Liver (tissue), 9 donors: ENCODE measurements around the gene ITLN2. TPM values are rescaled to one million over a fixed set of nuclear protein-coding genes. Genes with fewer than 3 reads are reported as not detected.
"Not testable (repeated sequence)": the region's sequence is repeated elsewhere in the genome, so short reads cannot be mapped to it uniquely, and the experiment has no call there.

Experiments
- DNase-seq: peaks from one replicate; pipeline ENCODE4 v3.0.0-alpha.2; 2017; ENCODE audit warnings: low spot score
- H3K27ac ChIP-seq, 2 donors: one replicate each; pipeline ENCODE4 v1.7.0; 2013; ENCODE audit warnings: inconsistent platforms in 2 of 2, low read length in 2 of 2, control low read depth in 1 of 2, low read depth in 1 of 2, mild to moderate bottlenecking in 1 of 2
- H3K27me3 ChIP-seq, 4 donors: one replicate each; pipeline versions ENCODE4 v1.6.1 to v1.7.0; 2013; ENCODE audit warnings: low read length in 3 of 4, inconsistent platforms in 1 of 4, mild to moderate bottlenecking in 1 of 4, moderate library complexity in 1 of 4; ENCODE audit not compliant: control insufficient read depth in 4 of 4, insufficient read depth in 4 of 4
- H3K36me3 ChIP-seq, 4 donors: one replicate each; pipeline versions ENCODE4 v1.6.1 to v1.7.0; 2013; ENCODE audit warnings: low read length in 3 of 4, mild to moderate bottlenecking in 3 of 4, low read depth in 1 of 4, moderate library complexity in 1 of 4; ENCODE audit not compliant: control insufficient read depth in 4 of 4, insufficient read depth in 3 of 4
- H3K4me1 ChIP-seq, 4 donors: one replicate each; pipeline versions ENCODE4 v1.6.1 to v1.7.0; 2013; ENCODE audit warnings: low read length in 3 of 4, mild to moderate bottlenecking in 3 of 4, moderate library complexity in 1 of 4; ENCODE audit not compliant: control insufficient read depth in 4 of 4, insufficient read depth in 4 of 4
- H3K4me3 ChIP-seq, 3 donors: one replicate each; pipeline versions ENCODE4 v1.6.1 to v1.7.0; 2013; ENCODE audit warnings: low read length in 3 of 3, control low read depth in 1 of 3, low read depth in 1 of 3, mild to moderate bottlenecking in 1 of 3
- H3K9ac ChIP-seq, 2 donors: one replicate each; pipeline ENCODE4 v1.7.0; 2013; ENCODE audit warnings: low read length in 2 of 2, mild to moderate bottlenecking in 2 of 2, moderate library complexity in 2 of 2, control low read depth in 1 of 2, low read depth in 1 of 2
- H3K9me3 ChIP-seq, 4 donors: one replicate each; pipeline versions ENCODE4 v1.6.1 to v1.7.0; 2013; ENCODE audit warnings: low read length in 3 of 4; ENCODE audit not compliant: control insufficient read depth in 4 of 4
- ATF3 ChIP-seq: IDR thresholded peaks from 2 replicates; pipeline ENCODE4 v1.6.1; 2016; ENCODE audit warnings: antibody characterized with exemption
- CTCF ChIP-seq: fragments of 150-350 bp; IDR thresholded peaks from 2 replicates; pipeline ENCODE4 v1.5.1; 2017; ENCODE audit warnings: improper control_type of control experiment, low read depth, low read length; ENCODE audit not compliant: missing input control
- EGR1 ChIP-seq, 2 donors: IDR thresholded peaks; 2 replicates each; pipeline ENCODE4 v1.6.1; 2016 to 2018; ENCODE audit warnings: antibody characterized with exemption in 2 of 2, low read depth in 2 of 2
- FOXA1 ChIP-seq: IDR thresholded peaks from 2 replicates; pipeline ENCODE4 v1.6.1; 2016; ENCODE audit warnings: antibody characterized with exemption
- FOXA2 ChIP-seq: IDR thresholded peaks from 2 replicates; pipeline ENCODE4 v1.6.1; 2016; ENCODE audit warnings: antibody characterized with exemption
- GABPA ChIP-seq, 2 donors: IDR thresholded peaks in 1 of 2; conservative IDR thresholded peaks in 1 of 2; 2 replicates each; pipeline ENCODE4 v1.6.1; 2016; ENCODE audit warnings: antibody characterized with exemption in 2 of 2, mild to moderate bottlenecking in 1 of 2, moderate library complexity in 1 of 2
- HNF4A ChIP-seq, 2 donors: conservative IDR thresholded peaks; 2 replicates each; pipeline ENCODE4 v1.6.1; 2016; ENCODE audit warnings: antibody characterized with exemption in 2 of 2, mild to moderate bottlenecking in 2 of 2
- HNF4G ChIP-seq: IDR thresholded peaks from 2 replicates; pipeline ENCODE4 v1.6.1; 2016; ENCODE audit warnings: antibody characterized with exemption
- JUND ChIP-seq, 2 donors: IDR thresholded peaks; 2 replicates each; pipeline ENCODE4 v1.6.1; 2016; ENCODE audit warnings: antibody characterized with exemption in 2 of 2
- MAX ChIP-seq: IDR thresholded peaks from 2 replicates; pipeline ENCODE4 v1.6.1; 2016; ENCODE audit warnings: antibody characterized with exemption
- NR2F2 ChIP-seq: IDR thresholded peaks from 2 replicates; pipeline ENCODE4 v1.6.1; 2016; ENCODE audit warnings: antibody characterized with exemption
- RAD21 ChIP-seq, 2 donors: IDR thresholded peaks; 2 replicates each; pipeline ENCODE4 v1.6.1; 2016; ENCODE audit warnings: antibody characterized with exemption in 2 of 2, mild to moderate bottlenecking in 2 of 2
- REST ChIP-seq: IDR thresholded peaks from 2 replicates; pipeline ENCODE4 v1.6.1; 2016; ENCODE audit warnings: antibody characterized with exemption, mild to moderate bottlenecking
- RXRA ChIP-seq, 2 donors: IDR thresholded peaks; 2 replicates each; pipeline ENCODE4 v1.6.1; 2017 to 2018; ENCODE audit warnings: antibody characterized with exemption in 2 of 2, mild to moderate bottlenecking in 1 of 2
- SP1 ChIP-seq: IDR thresholded peaks from 2 replicates; pipeline ENCODE4 v1.6.1; 2018; ENCODE audit warnings: antibody characterized with exemption, mild to moderate bottlenecking
- TAF1 ChIP-seq: conservative IDR thresholded peaks from 2 replicates; pipeline ENCODE4 v1.6.1; 2016; ENCODE audit warnings: antibody characterized with exemption, mild to moderate bottlenecking
- YY1 ChIP-seq: IDR thresholded peaks from 2 replicates; pipeline ENCODE4 v1.6.1; 2016; ENCODE audit warnings: antibody characterized with exemption, mild to moderate bottlenecking
- ZBTB33 ChIP-seq: IDR thresholded peaks from 2 replicates; pipeline ENCODE4 v1.6.1; 2016; ENCODE audit warnings: antibody characterized with exemption
- WGBS: extraction: QIAGEN DNeasy Blood & Tissue Kit; methylation state at CpG from one replicate; pipeline ENCODE4 v1.1.7; 2013; 5-methylcytosine and 5-hydroxymethylcytosine counted together
- polyA plus RNA-seq, 2 donors: library from polyadenylated mRNA; stranded (reverse) in 1 of 2; unstranded in 1 of 2; fragments of 200-250 nt in 1 of 2; fragments of >200 nt in 1 of 2; fragmentation: Nextera tagmentation in 1 of 2; extraction: Ambion mirVana in 1 of 2; gene quantifications; one replicate each; pipeline versions ENCODE4 v1.2.1 to v1.2.3, GENCODE V29; 2013 to 2015
- total RNA-seq, 2 donors: library from RNA; depleted of rRNA; stranded (reverse); fragments of >200 nt; gene quantifications; one replicate each; pipeline ENCODE4 v1.2.3, GENCODE V29; 2014
- donor health status: healthy.
- donor health status: healthy.
- donor health status: healthy.
- donor health status: healthy.
- donor health status: healthy.

The ITLN2 gene
- total and polyA plus RNA-seq, 4 donors = 0.12 to 0.50 TPM; not detected in 2

GRCh38 chr1:160950657-160951056 lies 4.0 kb downstream of the ITLN2 start (continued):
- TF ChIP-seq REST = no peak
- no peak for TF ChIP-seq TAF1

GRCh38 chr1:160949881-160950280 lies 4.7 kb downstream of the ITLN2 start:
- DNase-seq = no peak
- H3K4me3 ChIP-seq = no peak overlapping the region
- no peak for TF ChIP-seq ZBTB33
- TF ChIP-seq REST = no peak
- no peak for TF ChIP-seq HNF4A (conservative IDR thresholded peaks at IDR 0.05)
- TF ChIP-seq GABPA (IDR thresholded peaks at IDR 0.05 in 1 of 2, conservative IDR thresholded peaks at IDR 0.05 in 1 of 2) = no peak
- no peak for TF ChIP-seq HNF4G
- no peak for TF ChIP-seq NR2F2
- no peak for TF ChIP-seq SP1
- no peak for TF ChIP-seq MAX
- TF ChIP-seq TAF1 = no peak
- TF ChIP-seq FOXA2 = no peak
- no peak for TF ChIP-seq CTCF
- TF ChIP-seq YY1 = no peak
- no peak for TF ChIP-seq FOXA1
- TF ChIP-seq ATF3 = no peak
- no peak for TF ChIP-seq RXRA (IDR thresholded peaks at IDR 0.05)
- TF ChIP-seq JUND (IDR thresholded peaks at IDR 0.05) = no peak
- no peak for TF ChIP-seq EGR1 (IDR thresholded peaks at IDR 0.05; ENCODE audit: low read depth in 2 of 2)
- no peak for TF ChIP-seq RAD21 (IDR thresholded peaks at IDR 0.05)
- WGBS = 84% methylated on average over 2 of the region's 2 CpGs
- no peaks in the 10 kb centered on the region for H3K4me1 ChIP-seq
- H3K27ac ChIP-seq = no peak overlapping the region
- H3K9ac ChIP-seq = no peak overlapping the region
- H3K36me3 ChIP-seq = no peaks in the 10 kb centered on the region
- no peaks in the 10 kb centered on the region for H3K9me3 ChIP-seq
- no peaks in the 10 kb centered on the region for H3K27me3 ChIP-seq

GRCh38 chr1:160949216-160949880 lies 5.3 kb downstream of the ITLN2 start:
- not testable (repeated sequence) for H3K9me3 ChIP-seq, DNase-seq, H3K9ac ChIP-seq, H3K4me1 ChIP-seq, H3K4me3 ChIP-seq, H3K36me3 ChIP-seq, H3K27me3 ChIP-seq, H3K27ac ChIP-seq
- WGBS = 67% methylated on average over 7 of the region's 7 CpGs
